Large intestine (tissue), 3 donors: ENCODE data around the gene TMEM131. TPM values are rescaled to one million over a fixed set of nuclear protein-coding genes. Genes with fewer than 3 reads are reported as not detected.

Experiments
- DNase-seq, 2 donors: peaks; one replicate each; pipeline versions ENCODE4 v3.0.0 to v3.0.0-alpha.2; 2013
- H3K27ac ChIP-seq: one replicate; pipeline ENCODE4 v1.5.1; 2013; ENCODE audit warnings: low read length
- H3K27me3 ChIP-seq: 2 replicates; pipeline ENCODE4 v1.6.1; 2013; ENCODE audit warnings: low read length; ENCODE audit not compliant: control insufficient read depth, insufficient read depth
- H3K36me3 ChIP-seq: 2 replicates; pipeline ENCODE4 v1.6.1; 2013; ENCODE audit warnings: low read length; ENCODE audit not compliant: control insufficient read depth, insufficient read depth
- H3K4me1 ChIP-seq: one replicate; pipeline ENCODE4 v1.6.1; 2013; ENCODE audit warnings: low read length; ENCODE audit not compliant: control insufficient read depth, insufficient read depth
- H3K4me3 ChIP-seq: one replicate; pipeline ENCODE4 v1.5.1; 2013; ENCODE audit warnings: low read length
- H3K9me3 ChIP-seq: one replicate; pipeline ENCODE4 v1.6.1; 2013; ENCODE audit warnings: mild to moderate bottlenecking, low read depth, low read length, moderate library complexity; ENCODE audit not compliant: control insufficient read depth
- WGBS: methylation state at CpG from one replicate; pipeline ENCODE4 v1.1.5; 2013; ENCODE audit warnings: low lambda C conversion rate; ENCODE audit not compliant: insufficient coverage; 5-methylcytosine and 5-hydroxymethylcytosine counted together
- polyA plus RNA-seq: library from polyadenylated mRNA; unstranded; fragments of 120-200 nt; gene quantifications from one replicate; pipeline ENCODE4 v1.2.1, GENCODE V29; 2013

The TMEM131 gene
- polyA plus RNA-seq, 1 donor = 41.2 TPM

- Histone ChIP-seq H3K27me3 (peaks cover 28% of the 10 kb centered on the region), H3K4me3 (no peak overlapping the region), H3K36me3 (no peaks in the 10 kb centered on the region), H3K9me3 (peaks cover 6% of the 10 kb centered on the region), H3K4me1 (no peaks in the 10 kb centered on the region), H3K27ac (no peak overlapping the region)
- WGBS = no CpG with 5 or more reads among the region's 31 CpGs
- DNase-seq = no peak
These were observed 270.6 kb downstream of the TMEM131 start for GRCh38 chr2:97724946-97725688.

- Histone ChIP-seq H3K4me3 (no peak overlapping the region), H3K36me3 (no peaks in the 10 kb centered on the region), H3K9me3 (peaks cover 6% of the 10 kb centered on the region), H3K4me1 (no peaks in the 10 kb centered on the region), H3K27me3 (peaks cover 28% of the 10 kb centered on the region), H3K27ac (no peak overlapping the region)
- whole genome bisulfite sequencing = no CpG with 5 or more reads among the region's 17 CpGs
- DNase-seq = no peak
These were observed 271.2 kb downstream of the TMEM131 start for GRCh38 chr2:97724501-97724900.

DNA sequence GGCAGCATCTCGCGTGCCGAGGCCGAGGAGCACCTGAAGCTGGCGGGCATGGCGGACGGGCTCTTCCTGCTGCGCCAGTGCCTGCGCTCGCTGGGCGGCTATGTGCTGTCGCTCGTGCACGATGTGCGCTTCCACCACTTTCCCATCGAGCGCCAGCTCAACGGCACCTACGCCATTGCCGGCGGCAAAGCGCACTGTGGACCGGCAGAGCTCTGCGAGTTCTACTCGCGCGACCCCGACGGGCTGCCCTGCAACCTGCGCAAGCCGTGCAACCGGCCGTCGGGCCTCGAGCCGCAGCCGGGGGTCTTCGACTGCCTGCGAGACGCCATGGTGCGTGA, 271.7 kb downstream of the TMEM131 start:
- H3K4me3 ChIP-seq = no peak overlapping the region
- peaks cover 6% of the 10 kb centered on the region for H3K9me3 ChIP-seq
- no peaks in the 10 kb centered on the region for H3K36me3 ChIP-seq
- H3K27me3 ChIP-seq = peaks cover 28% of the 10 kb centered on the region
- H3K27ac ChIP-seq = no peak overlapping the region
- H3K4me1 ChIP-seq = no peaks in the 10 kb centered on the region
- DNase-seq = no peak
- no CpG with 5 or more reads among the region's 41 CpGs for WGBS

DNA sequence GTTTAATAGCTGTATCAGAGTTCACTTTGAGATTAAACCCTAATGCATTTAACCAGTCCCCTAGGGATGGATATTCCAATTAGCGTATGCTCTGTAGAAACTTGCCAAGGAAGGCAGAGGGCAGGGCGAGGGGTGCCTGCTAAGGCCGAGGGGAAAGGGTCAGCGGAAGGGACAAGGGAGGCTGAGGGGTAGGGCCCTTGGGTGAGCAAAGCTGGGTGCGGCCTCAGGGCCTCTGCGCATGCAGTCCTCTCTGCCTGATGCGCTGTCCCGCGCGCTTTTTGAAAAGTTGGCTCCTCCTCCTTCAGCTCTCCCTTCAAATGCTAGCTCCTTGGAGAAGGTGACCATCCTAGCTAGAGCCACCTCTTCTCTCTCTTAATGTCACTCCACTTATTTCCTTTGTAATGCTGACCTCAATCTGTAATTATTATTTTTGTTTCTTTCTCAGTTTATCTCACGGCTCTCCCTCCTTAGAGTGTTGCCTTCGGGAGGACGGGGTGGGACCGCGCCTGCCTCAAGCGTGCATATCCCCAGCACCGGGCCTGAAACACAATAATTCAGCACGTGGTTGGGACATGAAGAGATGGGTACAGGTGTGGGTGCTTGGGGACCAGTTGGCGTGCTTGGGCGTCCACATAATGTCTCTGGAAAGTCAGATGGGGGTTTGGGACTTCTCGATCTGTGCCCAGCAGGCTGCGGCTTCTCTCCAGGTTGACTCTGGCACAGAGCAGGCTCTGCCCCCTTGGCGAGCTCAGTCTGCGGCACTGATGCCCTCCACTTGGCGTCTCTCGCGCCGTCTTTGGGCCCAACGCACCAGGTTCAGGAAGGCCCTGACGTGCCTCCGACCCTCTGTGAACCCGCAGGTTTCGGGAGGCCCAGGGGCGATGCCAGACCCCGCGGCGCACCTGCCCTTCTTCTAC, 272.3 kb downstream of the TMEM131 start:
- H3K36me3 ChIP-seq = no peaks in the 10 kb centered on the region
- no peak for DNase-seq
- no peak overlapping the region for H3K4me3 ChIP-seq
- H3K27ac ChIP-seq = no peak overlapping the region
- peaks cover 28% of the 10 kb centered on the region for H3K27me3 ChIP-seq
- peaks cover 6% of the 10 kb centered on the region for H3K9me3 ChIP-seq
- 100% methylated on average over 1 of the region's 37 CpGs for WGBS
- no peaks in the 10 kb centered on the region for H3K4me1 ChIP-seq

DNA sequence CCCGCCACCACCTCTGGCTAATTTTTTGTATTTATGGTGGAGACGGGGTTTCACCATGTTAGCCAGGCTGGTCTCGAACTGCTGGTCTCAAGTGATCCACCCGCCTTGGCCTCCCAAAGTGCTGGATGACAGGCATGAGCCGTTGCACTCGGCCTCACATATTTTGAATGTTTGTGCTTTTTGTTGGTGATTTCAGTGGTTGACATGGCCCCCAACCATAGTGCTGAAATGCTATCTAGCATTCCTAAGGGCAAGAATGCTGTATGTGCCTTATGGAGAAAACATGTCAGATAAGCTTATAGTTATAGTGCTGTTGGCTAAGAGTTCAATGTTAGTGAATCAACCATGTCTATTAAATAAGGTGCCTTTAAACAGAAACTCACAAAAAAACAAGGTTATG, 273.5 kb downstream of the TMEM131 start:
- Histone ChIP-seq H3K27me3 (peaks cover 28% of the 10 kb centered on the region), H3K27ac (no peak overlapping the region), H3K9me3 (peaks cover 6% of the 10 kb centered on the region), H3K36me3 (no peaks in the 10 kb centered on the region), H3K4me1 (no peaks in the 10 kb centered on the region), H3K4me3 (no peak overlapping the region)
- no peak for DNase-seq
- no CpG with 5 or more reads among the region's 6 CpGs for WGBS

GRCh38 chr2:97720746-97721145, 275.0 kb downstream of the TMEM131 start:
- H3K36me3 ChIP-seq = no peaks in the 10 kb centered on the region
- H3K4me1 ChIP-seq = no peaks in the 10 kb centered on the region
- H3K27me3 ChIP-seq = peaks cover 28% of the 10 kb centered on the region
- WGBS = no CpG with 5 or more reads among the region's 2 CpGs
- H3K9me3 ChIP-seq = peaks cover 6% of the 10 kb centered on the region
- no peak overlapping the region for H3K4me3 ChIP-seq
- no peak for DNase-seq
- H3K27ac ChIP-seq = no peak overlapping the region

- H3K4me1 ChIP-seq = no peaks in the 10 kb centered on the region
- no peak for DNase-seq
- no peak overlapping the region for H3K4me3 ChIP-seq
- peaks cover 18% of the 10 kb centered on the region for H3K27me3 ChIP-seq
- H3K27ac ChIP-seq = no peak overlapping the region
- no peaks in the 10 kb centered on the region for H3K36me3 ChIP-seq
- WGBS = 100% methylated on average over 1 of the region's 16 CpGs
- H3K9me3 ChIP-seq = peaks cover 6% of the 10 kb centered on the region
These were observed 276.2 kb downstream of the TMEM131 start for GRCh38 chr2:97719362-97720155.

DNA sequence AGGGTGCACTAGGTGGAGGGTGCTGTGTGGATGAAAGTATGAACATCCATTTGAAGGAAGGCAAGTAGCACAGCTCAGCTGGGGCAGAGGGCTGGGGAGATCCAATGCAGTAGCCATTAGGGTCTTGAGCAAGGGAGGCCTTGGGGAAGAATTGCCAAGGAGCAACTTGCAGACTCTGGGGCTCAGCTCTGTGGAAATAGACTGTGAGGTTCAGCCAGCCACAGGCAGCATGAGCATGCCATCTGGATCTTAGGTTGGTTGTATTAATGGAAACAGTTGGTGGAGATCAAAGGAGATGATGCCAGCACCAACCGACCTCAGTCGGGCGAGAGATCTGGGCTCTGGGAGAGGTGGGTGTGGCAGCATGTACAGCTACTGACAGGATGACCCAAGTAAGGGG, 276.8 kb downstream of the TMEM131 start:
- Histone ChIP-seq H3K9me3 (peaks cover 2% of the 10 kb centered on the region), H3K27me3 (peaks cover 12% of the 10 kb centered on the region), H3K36me3 (no peaks in the 10 kb centered on the region), H3K4me3 (no peak overlapping the region), H3K4me1 (no peaks in the 10 kb centered on the region), H3K27ac (no peak overlapping the region)
- no peak for DNase-seq
- no CpG with 5 or more reads among the region's 3 CpGs for WGBS

DNA sequence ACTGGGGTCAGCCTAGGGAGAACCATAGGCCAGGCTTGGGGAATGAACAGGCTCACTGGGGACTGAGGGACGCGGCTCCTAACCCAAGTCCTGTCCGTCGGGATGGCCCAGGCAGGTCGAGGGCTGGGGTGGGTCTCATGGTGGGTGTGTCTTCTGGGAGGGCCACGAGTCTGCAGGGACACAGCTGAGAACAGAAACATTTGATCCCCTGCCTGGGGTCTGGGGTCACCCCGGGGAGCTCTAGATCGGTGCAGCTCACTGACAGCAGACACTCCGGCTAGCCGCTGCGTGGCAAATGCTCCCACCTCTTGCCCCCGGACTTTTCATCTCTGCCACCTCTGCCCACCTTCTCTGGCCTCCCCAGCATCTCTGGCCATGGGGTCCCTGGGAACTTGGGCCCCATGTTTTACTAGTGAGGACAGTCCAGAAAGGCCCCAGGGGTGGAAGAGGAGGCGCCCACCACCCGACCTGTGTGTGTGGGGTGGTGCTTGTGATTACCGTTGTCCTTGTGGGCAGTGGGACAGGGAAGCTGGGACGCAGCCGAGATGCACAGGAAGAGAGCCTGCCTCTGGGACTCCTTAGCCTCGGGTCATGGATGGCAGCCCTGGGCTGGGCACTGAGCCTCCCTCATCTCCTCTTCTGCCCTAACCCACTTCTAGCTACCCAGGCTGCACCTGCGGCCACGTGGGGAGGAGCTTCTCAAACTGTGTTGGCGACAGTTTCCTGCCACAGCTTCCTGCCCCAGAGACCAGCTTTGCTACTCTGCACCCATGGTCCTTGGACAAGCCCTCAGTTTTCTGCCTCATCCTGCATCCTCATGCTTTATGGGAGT, 277.5 kb downstream of the TMEM131 start:
- H3K4me3 ChIP-seq = no peak overlapping the region
- no CpG with 5 or more reads among the region's 21 CpGs for WGBS

More for the DNA sequence above, 277.5 kb downstream of the TMEM131 start:
- H3K4me1 ChIP-seq = no peaks in the 10 kb centered on the region
- no peaks in the 10 kb centered on the region for H3K36me3 ChIP-seq
- H3K27me3 ChIP-seq = peaks cover 5% of the 10 kb centered on the region
- no peak for DNase-seq
- no peaks in the 10 kb centered on the region for H3K9me3 ChIP-seq
- no peak overlapping the region for H3K27ac ChIP-seq
